PC-9 (cell line): ENCODE data around the gene TRAF1.

ENCODE experiments used
- EZH2 ChIP-seq: fragments of 200-600 bp; sonication (generic); IDR thresholded peaks from 2 replicates; pipeline ENCODE4 v1.8.0; 2017; ENCODE audit warnings: antibody characterized with exemption, low read depth
- TF ChIP-seq, protein P1 (sequence below): fragments of 200-600 bp; sonication (generic); conservative IDR thresholded peaks from 2 replicates; pipeline ENCODE4 v1.6.1; 2017; ENCODE audit warnings: mixed run types, antibody characterized with exemption, mild to moderate bottlenecking, moderate library complexity

DNA sequence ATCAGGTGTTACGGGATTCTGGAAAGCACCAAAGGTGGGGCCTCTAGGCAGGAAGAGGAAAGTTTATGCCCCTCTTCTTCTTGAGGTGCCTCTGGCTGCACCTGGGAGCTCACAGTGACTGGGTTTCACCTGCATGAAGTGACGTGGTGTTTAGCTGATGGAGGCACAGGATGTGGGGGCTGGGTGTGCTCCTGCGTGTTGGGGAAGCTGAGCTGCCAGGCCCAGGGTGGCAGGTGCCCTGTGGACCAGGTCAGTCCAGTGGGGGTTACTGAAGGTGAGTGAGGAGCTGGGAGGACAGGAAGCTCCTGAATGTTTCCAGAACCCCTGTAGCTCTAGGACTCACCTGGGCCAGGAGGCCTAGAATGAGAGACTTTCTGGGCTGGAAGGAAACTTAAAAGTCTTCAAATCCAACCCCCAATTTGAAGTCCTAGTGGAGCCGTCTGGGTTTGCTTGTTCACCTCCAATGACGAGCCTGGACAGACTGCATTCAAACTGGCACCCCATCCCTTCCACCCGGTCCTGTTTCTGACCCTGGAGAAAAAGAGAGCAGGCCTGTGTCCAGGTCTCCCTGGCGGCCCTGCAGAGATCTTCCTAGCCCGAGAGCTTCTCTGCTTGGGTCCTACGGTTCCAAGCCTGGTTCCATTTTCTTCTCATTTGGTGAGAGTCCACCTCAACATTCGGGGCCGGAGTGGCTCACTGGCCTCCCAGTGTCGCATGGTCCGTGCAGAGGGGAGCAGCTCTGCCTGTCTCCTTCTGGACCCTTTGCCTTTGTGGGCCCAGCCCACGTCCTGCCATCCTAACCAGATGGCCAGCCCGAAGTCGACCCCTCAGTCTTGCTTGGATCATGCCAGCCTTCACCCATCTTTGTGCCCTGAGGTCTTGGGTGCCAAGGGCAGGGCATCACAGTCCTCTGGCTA, 22.3 kb downstream of the TRAF1 start:
- TF ChIP-seq, protein P1, sequence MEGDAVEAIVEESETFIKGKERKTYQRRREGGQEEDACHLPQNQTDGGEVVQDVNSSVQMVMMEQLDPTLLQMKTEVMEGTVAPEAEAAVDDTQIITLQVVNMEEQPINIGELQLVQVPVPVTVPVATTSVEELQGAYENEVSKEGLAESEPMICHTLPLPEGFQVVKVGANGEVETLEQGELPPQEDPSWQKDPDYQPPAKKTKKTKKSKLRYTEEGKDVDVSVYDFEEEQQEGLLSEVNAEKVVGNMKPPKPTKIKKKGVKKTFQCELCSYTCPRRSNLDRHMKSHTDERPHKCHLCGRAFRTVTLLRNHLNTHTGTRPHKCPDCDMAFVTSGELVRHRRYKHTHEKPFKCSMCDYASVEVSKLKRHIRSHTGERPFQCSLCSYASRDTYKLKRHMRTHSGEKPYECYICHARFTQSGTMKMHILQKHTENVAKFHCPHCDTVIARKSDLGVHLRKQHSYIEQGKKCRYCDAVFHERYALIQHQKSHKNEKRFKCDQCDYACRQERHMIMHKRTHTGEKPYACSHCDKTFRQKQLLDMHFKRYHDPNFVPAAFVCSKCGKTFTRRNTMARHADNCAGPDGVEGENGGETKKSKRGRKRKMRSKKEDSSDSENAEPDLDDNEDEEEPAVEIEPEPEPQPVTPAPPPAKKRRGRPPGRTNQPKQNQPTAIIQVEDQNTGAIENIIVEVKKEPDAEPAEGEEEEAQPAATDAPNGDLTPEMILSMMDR: no peak
- TF ChIP-seq EZH2: no peak
